Right atrium auricular region (tissue), 2 donors: Measurements from ENCODE around the gene CANX. TPM values are rescaled to one million over a fixed set of nuclear protein-coding genes. Genes with fewer than 3 reads are reported as not detected.
A peak's percentile ranks its signal among the peaks of the same experiment; 100 is the strongest.
"Not testable (repeated sequence)": the region's sequence is repeated elsewhere in the genome, so short reads cannot be mapped to it uniquely, and the experiment has no call there.

Experiments used
- DNase-seq: peaks from one replicate; pipeline ENCODE4 v3.0.0-alpha.2; 2019; ENCODE audit warnings: low spot score
- H3K27ac ChIP-seq, 2 donors: fragments of 200-600 bp; sonication (generic); 1 replicate in 1 of 2; 2 replicates in 1 of 2; pipeline ENCODE4 v1.5.1; 2016 to 2019
- H3K27me3 ChIP-seq, 2 donors: fragments of 200-600 bp; sonication (generic); one replicate each; pipeline versions ENCODE4 v1.5.1 to v1.6.0; 2017 to 2019
- H3K36me3 ChIP-seq: fragments of 200-600 bp; sonication (generic); one replicate; pipeline ENCODE4 v1.5.1; 2016
- H3K4me1 ChIP-seq, 2 donors: fragments of 200-600 bp; sonication (generic); one replicate each; pipeline versions ENCODE4 v1.5.1 to v1.6.0; 2017 to 2019
- H3K4me3 ChIP-seq, 2 donors: fragments of 200-600 bp; sonication (generic); 1 replicate in 1 of 2; 2 replicates in 1 of 2; pipeline ENCODE4 v1.5.1; 2017 to 2019; ENCODE audit warnings: mild to moderate bottlenecking in 1 of 2, moderate library complexity in 1 of 2
- H3K9me3 ChIP-seq, 2 donors: fragments of 200-600 bp; sonication (generic); one replicate each; pipeline ENCODE4 v1.5.1; 2019
- CTCF ChIP-seq, 2 donors: fragments of 200-600 bp; sonication (generic); IDR thresholded peaks; one replicate each; pipeline ENCODE4 v1.5.1; 2019; ENCODE audit warnings: antibody characterized with exemption in 2 of 2
- total RNA-seq, 2 donors: library from RNA; depleted of rRNA; stranded (reverse); fragments of >200 nt; gene quantifications; one replicate each; pipeline ENCODE4 v1.1.0, GENCODE V29; 2016

The CANX gene
- total RNA-seq, 2 donors from 2014 or later: 288 to 297 TPM

- H3K9me3 ChIP-seq: no peaks in the 10 kb centered on the region
- DNase-seq: peak; percentile 96
- peaks cover 0 to 19% of the 10 kb centered on the region in 2 donors for H3K4me1 ChIP-seq
- H3K4me3 ChIP-seq: peak overlapping the region; percentile 73 to 88
- H3K27me3 ChIP-seq: no peaks in the 10 kb centered on the region
- TF ChIP-seq CTCF (IDR thresholded peaks at IDR 0.05): no peak
- peak overlapping the region; percentile 90 to 91 for H3K27ac ChIP-seq
- no peaks in the 10 kb centered on the region for H3K36me3 ChIP-seq
These were observed 20.3 kb upstream of the CANX start for GRCh38 chr5:179678223-179679013.

DNA sequence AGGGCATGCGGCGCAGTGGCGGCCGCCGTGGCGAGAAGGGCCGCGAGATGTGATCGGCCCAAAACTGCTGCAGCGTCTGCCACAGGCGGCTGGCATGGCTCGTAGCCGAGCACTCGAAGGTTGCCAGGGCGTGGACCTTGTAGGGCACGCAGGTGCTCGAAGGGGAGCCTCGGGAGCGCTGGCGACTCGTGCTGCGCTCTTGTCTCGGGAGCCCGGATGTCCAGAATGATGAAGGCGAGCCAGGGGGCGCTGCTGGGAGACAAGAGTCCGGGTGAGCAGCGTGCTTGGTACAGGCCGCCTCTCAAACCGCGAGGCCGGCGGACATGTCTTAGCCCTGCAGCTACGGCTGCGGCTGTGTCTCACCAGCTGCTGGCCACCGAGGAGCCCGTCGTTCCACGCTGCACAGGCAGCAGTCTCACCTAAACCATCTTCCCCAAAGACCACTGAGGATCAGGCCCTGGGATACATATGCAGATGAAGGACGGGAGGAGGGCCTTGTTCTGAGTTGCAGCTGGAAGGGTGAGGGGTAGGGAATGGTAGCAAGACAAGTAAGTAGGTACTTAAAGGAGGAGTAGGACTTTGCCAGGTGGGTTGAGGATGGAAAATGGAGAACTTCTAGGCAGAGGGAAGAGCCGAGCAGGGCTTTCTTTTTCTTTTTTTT is 19.6 kb upstream of the CANX start:
- H3K4me1 ChIP-seq: peaks cover 0 to 19% of the 10 kb centered on the region in 2 donors
- H3K27ac ChIP-seq: peak overlapping the region; percentile 90 to 91
- no peaks in the 10 kb centered on the region for H3K9me3 ChIP-seq
- no peaks in the 10 kb centered on the region for H3K27me3 ChIP-seq
- peak overlapping the region; percentile 73 to 88 for H3K4me3 ChIP-seq
- H3K36me3 ChIP-seq: no peaks in the 10 kb centered on the region
- TF ChIP-seq CTCF (IDR thresholded peaks at IDR 0.05): peak; percentile 19 to 61
- DNase-seq: peak; percentile 82

DNA sequence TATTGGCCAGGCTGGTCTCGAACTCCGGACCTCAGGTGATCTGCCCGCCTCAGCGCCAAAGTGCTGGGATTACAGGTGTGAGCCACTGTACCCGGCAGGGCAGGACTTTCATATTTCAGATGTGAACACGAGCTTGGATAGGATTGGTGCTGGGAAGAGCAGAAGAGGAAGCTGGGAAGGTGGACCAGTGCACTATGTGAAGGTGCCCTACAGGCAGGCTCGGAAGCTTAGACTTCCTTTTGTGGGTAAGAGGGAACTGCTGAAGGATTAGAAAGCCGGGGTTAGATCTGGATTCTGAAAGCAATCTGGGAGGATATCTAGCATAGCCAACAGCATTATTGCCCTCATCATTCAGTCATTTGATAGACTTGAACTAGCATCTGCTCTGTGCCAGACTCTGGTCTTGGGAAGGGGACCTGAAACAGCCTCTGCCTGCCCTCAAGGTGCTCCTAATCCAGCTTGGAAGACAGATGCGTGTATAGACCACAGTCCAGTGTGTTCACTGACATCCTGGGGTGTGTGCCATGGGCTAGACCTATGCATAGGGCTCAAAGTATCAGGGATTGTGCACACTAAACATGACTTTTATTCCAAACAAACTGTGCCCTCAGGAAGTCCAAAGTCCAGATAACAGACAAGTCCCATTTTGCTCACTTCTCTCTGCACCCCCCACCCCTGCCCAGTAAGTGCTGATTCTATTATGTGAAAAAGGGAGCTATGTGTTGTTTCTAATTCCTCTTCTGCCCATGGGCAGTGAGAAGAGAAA is 18.6 kb upstream of the CANX start:
- Histone ChIP-seq H3K4me3 (no peak overlapping the region), H3K36me3 (no peaks in the 10 kb centered on the region), H3K27me3 (no peaks in the 10 kb centered on the region), H3K4me1 (peaks cover 0 to 19% of the 10 kb centered on the region in 2 donors), H3K27ac (no peak overlapping the region), H3K9me3 (no peaks in the 10 kb centered on the region)
- no peak for TF ChIP-seq CTCF (IDR thresholded peaks at IDR 0.05)
- DNase-seq: no peak

- Histone ChIP-seq H3K9me3 (no peaks in the 10 kb centered on the region), H3K27ac (no peak within 1 kb of the TSS), H3K36me3 (no peaks in the 10 kb centered on the region), H3K4me1 (peaks cover 0 to 19% of the 10 kb centered on the region in 2 donors), H3K27me3 (no peaks in the 10 kb centered on the region), H3K4me3 (no peak within 1 kb of the TSS)
- TF ChIP-seq CTCF (IDR thresholded peaks at IDR 0.05): no peak
- no peak for DNase-seq
These were observed 17.9 kb upstream of the CANX start, which contains the start of gene CBY3 for GRCh38 chr5:179680780-179681401. TSS of gene CBY3 (minus strand) at chr5:179681034. CDS start at chr5:179680918, 116 bp downstream.

- not testable (repeated sequence) for H3K36me3 ChIP-seq, DNase-seq, H3K27me3 ChIP-seq, H3K9me3 ChIP-seq, H3K4me3 ChIP-seq, H3K4me1 ChIP-seq, H3K27ac ChIP-seq
These were observed 9.6 kb upstream of the CANX start for GRCh38 chr5:179689212-179689611.
